ENCODE data around the gene HLA-DQB2. TPM values are rescaled to one million over a fixed set of nuclear protein-coding genes. Genes with fewer than 3 reads are reported as not detected.
"Not testable (repeated sequence)": the region's sequence is repeated elsewhere in the genome, so short reads cannot be mapped to it uniquely, and the experiment has no call there.

HLA-DQB2 gene
- total RNA-seq, 4 donors from 2014 or later = 1.5 to 3.5 (median 2.0) TPM; not detected in 1

GRCh38 chr6:32785781-32786533 is 22.6 kb upstream of the HLA-DQB2 start:
- Histone ChIP-seq H3K9me3 (peaks cover 0 to 6% (median 2%) of the 10 kb centered on the region in 4 donors), H3K27ac (no peak overlapping the region), H3K4me1 (no peaks in the 10 kb centered on the region), H3K36me3 (no peaks in the 10 kb centered on the region), H3K27me3 (peaks cover 0 to 19% of the 10 kb centered on the region in 2 donors), H3K4me3 (no peak overlapping the region)
- 47 to 55% methylated on average over 5 of the region's 5 CpGs for WGBS, 2 donors
- peak in 1 of 2 donors; percentile 47 for DNase-seq (ENCODE audit: low spot score in 2 of 2)
- no peak for TF ChIP-seq POLR2A (IDR thresholded peaks at IDR 0.05)
- TF ChIP-seq EP300 (IDR thresholded peaks at IDR 0.05) = peak in 1 of 2 donors; percentile 27
- TF ChIP-seq CTCF (IDR thresholded peaks at IDR 0.05) = peak in 4 of 5 experiments; percentile 27 to 49 (median 45)

GRCh38 chr6:32782923-32783322 is 19.6 kb upstream of the HLA-DQB2 start:
- not testable (repeated sequence) for DNase-seq (ENCODE audit: low spot score in 2 of 2); H3K9me3 ChIP-seq; H3K4me1 ChIP-seq; H3K36me3 ChIP-seq; H3K4me3 ChIP-seq; H3K27ac ChIP-seq
- H3K27me3 ChIP-seq = peaks cover 0 to 12% of the 10 kb centered on the region in 2 donors

GRCh38 chr6:32779036-32779435 is 15.7 kb upstream of the HLA-DQB2 start:
- H3K27ac ChIP-seq = no peak overlapping the region
- no peaks in the 10 kb centered on the region for H3K36me3 ChIP-seq
- no peaks in the 10 kb centered on the region for H3K9me3 ChIP-seq
- no peaks in the 10 kb centered on the region for H3K27me3 ChIP-seq
- no peak for DNase-seq (ENCODE audit: low spot score in 2 of 2)
- no peak overlapping the region for H3K4me3 ChIP-seq
- TF ChIP-seq POLR2A (IDR thresholded peaks at IDR 0.05) (no peak), CTCF (IDR thresholded peaks at IDR 0.05) (no peak), EP300 (IDR thresholded peaks at IDR 0.05) (no peak)
- no peaks in the 10 kb centered on the region for H3K4me1 ChIP-seq

- no peak overlapping the region for H3K4me3 ChIP-seq
- WGBS, 2 donors = 0 to 12% methylated on average over 1 of the region's 1 CpG
- TF ChIP-seq EP300 (IDR thresholded peaks at IDR 0.05) (no peak), POLR2A (IDR thresholded peaks at IDR 0.05) (no peak), CTCF (IDR thresholded peaks at IDR 0.05) (no peak)
These were observed 11.7 kb upstream of the HLA-DQB2 start for GRCh38 chr6:32775071-32775470.

GRCh38 chr6:32774426-32774825 is 11.1 kb upstream of the HLA-DQB2 start:
- Histone ChIP-seq H3K36me3 (no peaks in the 10 kb centered on the region), H3K4me3 (no peak overlapping the region), H3K27ac (no peak overlapping the region), H3K27me3 (no peaks in the 10 kb centered on the region), H3K9me3 (no peaks in the 10 kb centered on the region), H3K4me1 (no peaks in the 10 kb centered on the region)
- DNase-seq (ENCODE audit: low spot score in 2 of 2) = no peak
- TF ChIP-seq CTCF (IDR thresholded peaks at IDR 0.05) (no peak), POLR2A (IDR thresholded peaks at IDR 0.05) (no peak), EP300 (IDR thresholded peaks at IDR 0.05) (no peak)
- 33 to 50% methylated on average over 1 of the region's 1 CpG for WGBS, 2 donors

More at GRCh38 chr6:32775071-32775470, 11.7 kb upstream of the HLA-DQB2 start:
- DNase-seq (ENCODE audit: low spot score in 2 of 2) = no peak
- no peaks in the 10 kb centered on the region for H3K27me3 ChIP-seq
- no peak overlapping the region for H3K27ac ChIP-seq
- no peaks in the 10 kb centered on the region for H3K4me1 ChIP-seq
- H3K9me3 ChIP-seq = no peaks in the 10 kb centered on the region
- no peaks in the 10 kb centered on the region for H3K36me3 ChIP-seq
